Tibial artery (tissue), 4 donors: Measurements from ENCODE around the gene PNPLA7.

Source experiments
- DNase-seq, 2 donors: peaks; one replicate each; pipeline ENCODE4 v3.0.0-alpha.2; 2019
- H3K27ac ChIP-seq, 2 donors: fragments of 200-600 bp; sonication (generic) in 1 of 2; 1 replicate in 1 of 2; 2 replicates in 1 of 2; pipeline ENCODE4 v1.5.1; 2018 to 2019; ENCODE audit warnings: mild to moderate bottlenecking in 1 of 2
- H3K27me3 ChIP-seq, 2 donors: fragments of 200-600 bp; sonication (generic) in 1 of 2; one replicate each; pipeline versions ENCODE4 v1.5.1 to v1.6.0; 2016 to 2019
- H3K36me3 ChIP-seq, 3 donors: fragments of 200-600 bp; sonication (generic) in 2 of 3; one replicate each; pipeline ENCODE4 v1.5.1; 2016 to 2019; ENCODE audit warnings: mild to moderate bottlenecking in 2 of 3
- H3K4me1 ChIP-seq, 4 donors: fragments of 200-600 bp; sonication (generic) in 2 of 4; 1 replicate in 3 of 4; 2 replicates in 1 of 4; pipeline ENCODE4 v1.5.1; 2016 to 2019
- H3K4me3 ChIP-seq, 2 donors: fragments of 200-600 bp; sonication (generic) in 1 of 2; 1 replicate in 1 of 2; 2 replicates in 1 of 2; pipeline ENCODE4 v1.5.1; 2018 to 2019; ENCODE audit warnings: mild to moderate bottlenecking in 2 of 2
- H3K9me3 ChIP-seq, 3 donors: fragments of 200-600 bp; sonication (generic) in 1 of 3; one replicate each; pipeline ENCODE4 v1.5.1; 2016 to 2019
- intact Hi-C: fragments of 100-400 bp; cut with DNase I; formaldehyde crosslinking; loops from one replicate; pipeline ENCODE4 v1.15.0; 2023; ENCODE audit warnings: low total_unique reads
- TF ChIP-seq, protein P1 (sequence below), 2 experiments: fragments of 200-600 bp in 1 of 2; fragments of 450-650 bp in 1 of 2; IDR thresholded peaks; one replicate each; pipeline ENCODE4 v1.5.1; 2017 to 2019; ENCODE audit warnings: antibody characterized with exemption in 2 of 2, mild to moderate bottlenecking in 1 of 2, moderate library complexity in 1 of 2

PNPLA7 gene

DNA sequence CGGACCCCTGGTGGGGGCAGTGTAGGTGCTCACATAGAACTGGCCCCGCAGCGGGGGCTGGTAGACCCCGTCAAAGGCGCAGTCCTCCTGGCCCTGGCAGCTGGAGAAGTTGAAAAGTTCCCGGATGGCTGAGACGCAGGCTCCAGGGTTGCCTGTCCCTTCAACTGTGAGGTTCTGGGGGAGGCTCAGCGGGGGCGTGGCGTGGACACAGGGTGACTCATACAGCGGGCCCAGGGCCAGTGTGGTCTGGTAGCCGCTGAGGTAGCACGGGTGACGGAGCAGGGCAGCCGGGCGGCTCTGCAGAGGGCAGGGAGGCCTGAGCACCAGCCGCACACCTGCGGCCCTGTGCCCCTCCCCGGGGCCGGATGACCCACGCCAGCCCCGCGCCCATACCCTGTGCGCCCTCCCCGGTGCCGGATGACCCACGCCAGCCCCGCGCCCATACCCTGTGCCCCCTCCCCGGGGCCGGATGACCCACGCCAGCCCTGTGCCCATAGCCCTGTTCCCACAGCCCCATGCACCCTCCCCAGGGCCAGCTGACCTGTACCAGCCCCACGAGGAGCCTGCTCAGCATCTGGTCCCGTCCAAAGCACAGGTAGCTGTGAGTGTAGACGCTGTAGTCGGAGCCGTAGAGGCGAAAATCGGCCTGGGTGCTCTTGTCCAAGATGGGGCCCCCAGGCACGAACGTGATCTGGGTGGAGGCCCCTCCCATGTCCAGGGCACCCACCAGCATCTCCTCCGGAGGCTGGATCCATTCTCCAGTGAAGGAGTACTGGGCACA is 114.0 kb downstream of the PNPLA7 start:
- peak in 1 of 2 donors; percentile 78 for DNase-seq
- intact Hi-C loops: no loop called here
- Histone ChIP-seq H3K27ac (no peak overlapping the region), H3K4me1 (peaks cover 0 to 18% (median 8%) of the 10 kb centered on the region in 4 donors), H3K4me3 (no peak overlapping the region), H3K36me3 (no peaks in the 10 kb centered on the region), H3K27me3 (peaks cover 0 to 50% of the 10 kb centered on the region in 2 donors), H3K9me3 (no peaks in the 10 kb centered on the region)
- TF ChIP-seq, protein P1, sequence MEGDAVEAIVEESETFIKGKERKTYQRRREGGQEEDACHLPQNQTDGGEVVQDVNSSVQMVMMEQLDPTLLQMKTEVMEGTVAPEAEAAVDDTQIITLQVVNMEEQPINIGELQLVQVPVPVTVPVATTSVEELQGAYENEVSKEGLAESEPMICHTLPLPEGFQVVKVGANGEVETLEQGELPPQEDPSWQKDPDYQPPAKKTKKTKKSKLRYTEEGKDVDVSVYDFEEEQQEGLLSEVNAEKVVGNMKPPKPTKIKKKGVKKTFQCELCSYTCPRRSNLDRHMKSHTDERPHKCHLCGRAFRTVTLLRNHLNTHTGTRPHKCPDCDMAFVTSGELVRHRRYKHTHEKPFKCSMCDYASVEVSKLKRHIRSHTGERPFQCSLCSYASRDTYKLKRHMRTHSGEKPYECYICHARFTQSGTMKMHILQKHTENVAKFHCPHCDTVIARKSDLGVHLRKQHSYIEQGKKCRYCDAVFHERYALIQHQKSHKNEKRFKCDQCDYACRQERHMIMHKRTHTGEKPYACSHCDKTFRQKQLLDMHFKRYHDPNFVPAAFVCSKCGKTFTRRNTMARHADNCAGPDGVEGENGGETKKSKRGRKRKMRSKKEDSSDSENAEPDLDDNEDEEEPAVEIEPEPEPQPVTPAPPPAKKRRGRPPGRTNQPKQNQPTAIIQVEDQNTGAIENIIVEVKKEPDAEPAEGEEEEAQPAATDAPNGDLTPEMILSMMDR (IDR thresholded peaks at IDR 0.05): no peak

DNA sequence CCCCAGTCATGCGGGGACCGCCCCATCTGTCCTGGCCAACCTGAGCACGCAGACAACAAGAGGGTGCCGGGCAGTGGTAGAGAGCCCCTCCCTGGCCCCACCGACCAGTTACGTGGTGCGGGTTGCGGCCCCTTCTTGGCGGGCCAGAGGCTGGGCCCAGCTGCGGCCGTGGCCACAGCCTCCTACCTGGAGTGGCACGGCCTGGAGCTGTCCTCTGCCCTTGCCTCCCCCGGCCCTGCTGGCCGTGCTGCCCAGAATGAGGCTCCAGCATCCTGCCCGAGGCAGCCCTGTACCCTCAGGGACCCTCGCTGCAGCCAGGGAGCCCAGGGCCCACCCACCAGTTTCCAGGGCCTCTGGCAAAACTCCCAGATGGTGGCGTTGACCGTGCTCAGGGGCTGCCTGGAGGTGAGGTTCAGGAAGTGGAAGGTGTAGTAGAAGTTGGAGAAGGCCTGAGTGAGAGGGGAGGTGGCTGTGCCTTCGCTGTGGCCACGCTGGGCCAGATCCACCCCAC is 114.8 kb downstream of the PNPLA7 start:
- Histone ChIP-seq H3K4me3 (no peak overlapping the region), H3K27ac (no peak overlapping the region), H3K4me1 (peaks cover 0 to 17% (median 7%) of the 10 kb centered on the region in 4 donors), H3K36me3 (no peaks in the 10 kb centered on the region), H3K9me3 (no peaks in the 10 kb centered on the region), H3K27me3 (peaks cover 0 to 55% of the 10 kb centered on the region in 2 donors)
- TF ChIP-seq, protein P1 (IDR thresholded peaks at IDR 0.05): no peak
- intact Hi-C loops: no loop called here
- DNase-seq: no peak

DNA sequence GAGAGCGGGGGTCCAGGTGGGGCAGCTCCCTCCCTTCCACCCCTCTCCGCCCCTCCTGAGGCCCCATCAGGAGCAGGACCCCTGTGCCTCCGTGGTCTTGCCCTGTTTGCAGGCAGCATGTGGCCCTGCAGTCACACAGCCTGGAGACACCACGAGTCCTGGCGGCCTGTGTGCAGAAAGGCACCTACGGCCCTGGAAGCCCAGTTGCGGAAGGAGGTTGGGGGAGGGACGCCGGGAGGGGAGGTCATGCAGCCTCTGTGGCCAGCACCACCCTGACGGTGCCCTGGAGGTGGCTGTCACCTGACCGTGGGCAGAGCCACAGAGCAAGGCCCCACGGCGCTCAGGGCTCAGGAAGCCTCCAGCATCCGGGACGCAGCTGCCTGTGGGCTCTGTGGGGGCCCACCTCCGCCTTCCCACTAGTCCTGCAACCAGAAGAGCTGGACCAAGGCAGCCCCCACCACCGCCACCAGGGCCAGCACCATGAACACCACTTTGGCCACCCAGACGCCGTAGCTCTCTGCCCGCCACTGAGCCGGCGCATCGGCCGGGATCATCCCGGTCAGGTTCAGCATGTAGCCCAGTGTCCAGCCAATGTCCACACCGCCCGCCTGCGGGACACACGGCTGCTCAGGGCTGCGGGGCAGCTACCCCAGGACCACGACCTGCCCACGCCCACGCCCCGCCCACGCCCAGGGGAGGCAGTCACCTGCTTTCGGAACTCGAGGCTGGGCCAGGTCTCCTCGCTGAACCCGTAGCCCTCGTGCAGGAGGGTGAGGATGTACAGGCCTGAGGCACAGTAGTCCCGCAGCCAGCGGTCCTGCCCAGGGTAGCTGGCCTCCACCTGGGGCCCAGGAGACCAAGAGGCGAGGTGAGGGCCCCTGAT is 115.5 kb downstream of the PNPLA7 start:
- H3K36me3 ChIP-seq: no peaks in the 10 kb centered on the region
- TF ChIP-seq, protein P1 (IDR thresholded peaks at IDR 0.05): no peak
- peaks cover 0 to 62% of the 10 kb centered on the region in 2 donors for H3K27me3 ChIP-seq
- no peak for DNase-seq
- H3K9me3 ChIP-seq: no peaks in the 10 kb centered on the region
- H3K27ac ChIP-seq: no peak overlapping the region
- intact Hi-C loops: no loop called here
- no peak overlapping the region for H3K4me3 ChIP-seq
- peaks cover 0 to 20% (median 7%) of the 10 kb centered on the region in 4 donors for H3K4me1 ChIP-seq

DNA sequence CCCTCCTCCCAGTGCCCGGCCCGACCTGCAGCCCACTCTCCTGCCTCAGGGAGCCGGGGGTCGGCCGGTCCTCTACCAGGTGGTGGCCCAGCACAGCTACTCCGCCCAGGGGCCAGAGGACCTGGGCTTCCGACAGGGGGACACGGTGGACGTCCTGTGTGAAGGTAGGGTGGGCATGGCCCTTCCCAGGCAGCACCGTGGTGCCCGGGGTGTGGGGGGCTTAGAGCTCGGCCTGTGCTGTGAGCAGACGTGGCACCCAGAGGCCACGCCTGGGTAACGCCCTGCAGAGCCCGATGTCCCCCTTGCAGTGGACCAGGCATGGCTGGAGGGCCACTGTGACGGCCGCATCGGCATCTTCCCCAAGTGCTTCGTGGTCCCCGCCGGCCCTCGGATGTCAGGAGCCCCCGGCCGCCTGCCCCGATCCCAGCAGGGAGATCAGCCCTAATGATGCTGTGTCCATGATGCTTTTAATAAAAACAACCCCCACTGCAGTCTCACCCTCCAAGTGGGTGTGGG is 116.2 kb downstream of the PNPLA7 start:
- Histone ChIP-seq H3K4me3 (no peak overlapping the region), H3K36me3 (no peaks in the 10 kb centered on the region), H3K4me1 (peaks cover 0 to 20% (median 7%) of the 10 kb centered on the region in 4 donors), H3K27ac (no peak overlapping the region), H3K9me3 (no peaks in the 10 kb centered on the region), H3K27me3 (peaks cover 0 to 61% of the 10 kb centered on the region in 2 donors)
- intact Hi-C loops: no loop called here
- TF ChIP-seq, protein P1 (IDR thresholded peaks at IDR 0.05): no peak
- no peak for DNase-seq

DNA sequence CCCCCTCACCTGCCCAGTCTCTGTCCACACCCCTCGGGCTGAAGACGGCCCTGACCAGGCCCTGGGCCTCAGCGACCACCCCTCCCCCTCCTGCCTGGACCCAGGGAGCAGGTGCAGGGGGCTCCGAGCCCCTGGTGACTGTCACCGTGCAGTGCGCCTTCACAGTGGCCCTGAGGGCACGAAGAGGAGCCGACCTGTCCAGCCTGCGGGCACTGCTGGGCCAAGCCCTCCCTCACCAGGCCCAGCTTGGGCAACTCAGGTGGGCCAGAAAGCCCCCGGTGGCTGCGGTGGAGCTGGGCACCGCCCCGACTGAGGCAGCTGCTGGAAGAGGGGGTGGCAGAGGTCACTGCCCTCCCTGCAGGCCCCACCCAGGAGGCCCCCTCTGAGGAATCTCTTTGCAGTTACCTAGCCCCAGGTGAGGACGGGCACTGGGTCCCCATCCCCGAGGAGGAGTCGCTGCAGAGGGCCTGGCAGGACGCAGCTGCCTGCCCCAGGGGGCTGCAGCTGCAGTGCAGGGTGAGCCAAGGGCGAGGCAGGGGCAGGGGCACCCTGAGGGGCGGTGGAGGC is 116.8 kb downstream of the PNPLA7 start:
- no peaks in the 10 kb centered on the region for H3K9me3 ChIP-seq
- TF ChIP-seq, protein P1 (IDR thresholded peaks at IDR 0.05): no peak
- intact Hi-C loops: no loop called here
- H3K4me3 ChIP-seq: no peak overlapping the region
- H3K27ac ChIP-seq: no peak overlapping the region
- DNase-seq: no peak
- H3K27me3 ChIP-seq: peaks cover 0 to 58% of the 10 kb centered on the region in 2 donors
- peaks cover 0 to 23% (median 7%) of the 10 kb centered on the region in 4 donors for H3K4me1 ChIP-seq
- H3K36me3 ChIP-seq: no peaks in the 10 kb centered on the region
